Testis (tissue), 2 donors: ENCODE data around the gene ISG15.

Experiments used
- POLR2A ChIP-seq: fragments of 450-650 bp; IDR thresholded peaks from one replicate; pipeline ENCODE4 v1.6.1; 2017; ENCODE audit warnings: antibody characterized with exemption, mild to moderate bottlenecking, moderate library complexity
- TF ChIP-seq, protein P1 (sequence below), 3 experiments: fragments of 450-650 bp in 2 of 3; fragments of 200-600 bp in 1 of 3; sonication (generic) in 1 of 3; IDR thresholded peaks; one replicate each; pipeline ENCODE4 v1.5.1; 2016 to 2019; ENCODE audit warnings: antibody characterized with exemption in 3 of 3, mild to moderate bottlenecking in 2 of 3, moderate library complexity in 1 of 3

DNA sequence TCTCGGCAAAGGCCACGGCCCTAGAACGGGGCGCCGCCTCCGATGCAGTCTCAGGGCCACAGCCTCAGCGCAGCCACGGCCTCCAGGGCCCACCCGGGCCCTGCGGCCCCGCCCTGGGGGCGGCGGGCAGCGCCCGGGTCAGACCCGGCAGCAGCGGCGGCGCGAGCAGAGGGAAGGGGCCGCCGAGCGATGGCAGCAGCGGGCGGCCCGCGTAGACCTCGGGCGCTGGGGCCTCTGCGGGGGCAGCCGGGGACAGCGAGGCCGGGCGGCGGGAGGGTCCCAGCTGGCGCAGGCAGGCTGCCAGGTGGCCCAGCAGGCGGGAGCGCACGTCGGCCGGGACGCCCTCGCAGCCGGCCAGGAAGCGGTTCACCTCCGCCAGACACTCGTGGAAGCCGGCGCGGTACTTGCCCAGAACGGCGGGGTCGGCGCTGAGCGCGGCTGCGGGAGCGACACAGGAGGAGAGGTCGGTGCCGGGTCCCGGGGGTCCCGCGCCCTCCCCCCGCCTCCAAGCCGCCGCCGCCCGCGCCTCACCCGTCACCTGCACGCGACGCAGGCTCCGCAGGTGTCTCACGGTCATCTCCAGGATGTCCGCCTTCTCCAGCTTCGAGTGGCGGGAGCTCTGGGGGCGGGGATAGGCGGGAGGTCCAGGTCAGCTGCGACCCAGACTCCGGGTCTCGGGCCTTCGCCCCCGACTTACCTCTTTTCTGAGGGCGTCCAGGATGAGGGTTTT is 14.1 kb upstream of the ISG15 start:
- TF ChIP-seq, protein P1, sequence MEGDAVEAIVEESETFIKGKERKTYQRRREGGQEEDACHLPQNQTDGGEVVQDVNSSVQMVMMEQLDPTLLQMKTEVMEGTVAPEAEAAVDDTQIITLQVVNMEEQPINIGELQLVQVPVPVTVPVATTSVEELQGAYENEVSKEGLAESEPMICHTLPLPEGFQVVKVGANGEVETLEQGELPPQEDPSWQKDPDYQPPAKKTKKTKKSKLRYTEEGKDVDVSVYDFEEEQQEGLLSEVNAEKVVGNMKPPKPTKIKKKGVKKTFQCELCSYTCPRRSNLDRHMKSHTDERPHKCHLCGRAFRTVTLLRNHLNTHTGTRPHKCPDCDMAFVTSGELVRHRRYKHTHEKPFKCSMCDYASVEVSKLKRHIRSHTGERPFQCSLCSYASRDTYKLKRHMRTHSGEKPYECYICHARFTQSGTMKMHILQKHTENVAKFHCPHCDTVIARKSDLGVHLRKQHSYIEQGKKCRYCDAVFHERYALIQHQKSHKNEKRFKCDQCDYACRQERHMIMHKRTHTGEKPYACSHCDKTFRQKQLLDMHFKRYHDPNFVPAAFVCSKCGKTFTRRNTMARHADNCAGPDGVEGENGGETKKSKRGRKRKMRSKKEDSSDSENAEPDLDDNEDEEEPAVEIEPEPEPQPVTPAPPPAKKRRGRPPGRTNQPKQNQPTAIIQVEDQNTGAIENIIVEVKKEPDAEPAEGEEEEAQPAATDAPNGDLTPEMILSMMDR (IDR thresholded peaks at IDR 0.05), result no peak
- TF ChIP-seq POLR2A, result no peak
